H1 (cell line): ENCODE data around the gene DNAJC10. TPM values are rescaled to one million over a fixed set of nuclear protein-coding genes. Genes with fewer than 3 reads are reported as not detected.
A peak's percentile ranks its signal among the peaks of the same experiment; 100 is the strongest.

Source experiments
- CTCF ChIA-PET: fragments of 300-600 bp; sonication (Branson Sonifier 250); formaldehyde crosslinking; loops from one replicate; lab custom pipeline; 2021; ENCODE audit not compliant: partially characterized antibody; lab: Charles Lee
- POLR2A ChIA-PET: fragments of 300-600 bp; sonication (Branson Sonifier 250); formaldehyde crosslinking; loops from one replicate; lab custom pipeline; 2021; ENCODE audit warnings: inconsistent platforms; ENCODE audit not compliant: partially characterized antibody; lab: Charles Lee
- DNase-seq, 2 experiments: peaks; one replicate each; pipeline versions ENCODE4 v3.0.0 to v3.0.0-alpha.2; 2010 to 2022; ENCODE audit warnings: low spot score in 2 of 2, low read depth in 1 of 2, mixed read lengths in 1 of 2
- FAIRE-seq: peaks from 2 replicates; lab custom pipeline; 2011; peaks lifted over from hg19 to GRCh38; lab: Jason Lieb, UNC
- H2AFZ ChIP-seq: 2 replicates; pipeline ENCODE4 v1.8.1; 2012; ENCODE audit warnings: low read length, inconsistent platforms
- H2AK5ac ChIP-seq: 2 replicates; pipeline ENCODE4 v1.6.1; 2013; ENCODE audit warnings: low read depth, low read length
- H2BK120ac ChIP-seq: replicated peaks from 2 replicates; pipeline ENCODE3; 2013; ENCODE audit warnings: low read depth, low read length, inconsistent platforms
- H2BK12ac ChIP-seq: 2 replicates; pipeline ENCODE4 v1.6.1; 2013; ENCODE audit warnings: low read depth, low read length
- H2BK15ac ChIP-seq: 2 replicates; pipeline ENCODE4 v1.6.1; 2013; ENCODE audit warnings: low read length
- H2BK20ac ChIP-seq: 2 replicates; pipeline ENCODE4 v1.6.1; 2013; ENCODE audit warnings: low read length
- H2BK5ac ChIP-seq: 2 replicates; pipeline ENCODE4 v1.6.1; 2013; ENCODE audit warnings: low read depth, low read length
- H3K14ac ChIP-seq: 2 replicates; pipeline ENCODE4 v1.6.1; 2013; ENCODE audit warnings: inconsistent platforms; ENCODE audit not compliant: insufficient read length
- H3K18ac ChIP-seq: 2 replicates; pipeline ENCODE4 v1.6.1; 2013; ENCODE audit warnings: low read length; ENCODE audit errors: extremely low read depth
- H3K23ac ChIP-seq: 2 replicates; pipeline ENCODE4 v1.6.1; 2013; ENCODE audit warnings: inconsistent platforms; ENCODE audit not compliant: insufficient read length
- H3K23me2 ChIP-seq: 2 replicates; pipeline ENCODE4 v1.6.1; 2013; ENCODE audit warnings: low read depth, low read length
- H3K27ac ChIP-seq: 2 replicates; pipeline ENCODE4 v1.6.1; 2011; ENCODE audit warnings: low read depth, low read length, inconsistent platforms
- H3K27me3 ChIP-seq, 4 experiments: replicated peaks in 1 of 4; 1 replicate in 1 of 4; 2 replicates in 3 of 4; pipeline versions ENCODE4 v1.6.1 to v1.8.1; 2011 to 2013; ENCODE audit warnings: low read length in 3 of 4, mild to moderate bottlenecking in 3 of 4, inconsistent platforms in 2 of 4, mixed read lengths in 2 of 4, moderate library complexity in 1 of 4; ENCODE audit not compliant: control insufficient read depth in 3 of 4, insufficient read depth in 3 of 4; ENCODE audit errors: extremely low read depth in 1 of 4
- H3K36me3 ChIP-seq, 4 experiments: 2 replicates each; pipeline versions ENCODE4 v1.6.1 to v1.8.1; 2011 to 2013; ENCODE audit warnings: mild to moderate bottlenecking in 4 of 4, low read length in 3 of 4, moderate library complexity in 2 of 4, control low read depth in 1 of 4, inconsistent platforms in 1 of 4; ENCODE audit not compliant: insufficient read depth in 4 of 4, control insufficient read depth in 2 of 4
- H3K4ac ChIP-seq: replicated peaks from 2 replicates; pipeline ENCODE3; 2013; ENCODE audit warnings: low read length, low read depth, mixed read lengths, inconsistent platforms; ENCODE audit not compliant: insufficient read length
- H3K4me1 ChIP-seq, 4 experiments: replicated peaks in 1 of 4; 1 replicate in 1 of 4; 2 replicates in 3 of 4; pipeline versions ENCODE4 v1.6.1 to v1.8.1; 2011 to 2013; ENCODE audit warnings: low read length in 3 of 4, inconsistent platforms in 2 of 4, mixed read lengths in 1 of 4; ENCODE audit not compliant: insufficient read depth in 4 of 4, control insufficient read depth in 3 of 4
- H3K4me2 ChIP-seq, 2 experiments: 2 replicates each; pipeline versions ENCODE4 v1.6.1 to v1.8.1; 2011 to 2013; ENCODE audit warnings: low read depth in 2 of 2, low read length in 2 of 2, control low read depth in 1 of 2, inconsistent platforms in 1 of 2, mild to moderate bottlenecking in 1 of 2; ENCODE audit not compliant: insufficient read depth in 1 of 2
- H3K4me3 ChIP-seq, 4 experiments: fragments of 200-600, 300-600 bp in 1 of 4; sonication (generic), shearing (Covaris generic), sonication (Bioruptor Twin) in 1 of 4; 2 replicates each; pipeline versions ENCODE4 v1.5.1 to v1.8.1; 2011 to 2016; ENCODE audit warnings: low read length in 4 of 4, low read depth in 3 of 4, control low read depth in 2 of 4, inconsistent platforms in 2 of 4, mild to moderate bottlenecking in 2 of 4, mixed read lengths in 1 of 4, moderate library complexity in 1 of 4; ENCODE audit not compliant: insufficient read depth in 2 of 4; ENCODE audit errors: extremely low read depth in 1 of 4
- H3K56ac ChIP-seq: replicated peaks from 2 replicates; pipeline ENCODE3; 2013; ENCODE audit warnings: low read depth, mild to moderate bottlenecking, mixed read lengths, low read length, inconsistent platforms; ENCODE audit not compliant: insufficient read length
- H3K79me1 ChIP-seq: 2 replicates; pipeline ENCODE4 v1.6.1; 2013; ENCODE audit warnings: low read depth, low read length, control low read depth
- H3K79me2 ChIP-seq, 2 experiments: 2 replicates each; pipeline versions ENCODE4 v1.6.1 to v1.8.1; 2012 to 2013; ENCODE audit warnings: low read length in 2 of 2, mild to moderate bottlenecking in 2 of 2, inconsistent platforms in 1 of 2; ENCODE audit not compliant: insufficient read depth in 2 of 2, control insufficient read depth in 1 of 2
- H3K9ac ChIP-seq, 4 experiments: replicated peaks in 1 of 4; 1 replicate in 1 of 4; 2 replicates in 3 of 4; pipeline versions ENCODE4 v1.6.1 to v1.8.1; 2011 to 2013; ENCODE audit warnings: low read depth in 3 of 4, low read length in 3 of 4, control low read depth in 2 of 4, mild to moderate bottlenecking in 2 of 4, moderate library complexity in 2 of 4, inconsistent platforms in 1 of 4; ENCODE audit errors: extremely low read depth in 1 of 4
- H3K9me3 ChIP-seq, 2 experiments: 2 replicates each; pipeline versions ENCODE4 v1.6.1 to v1.8.1; 2012 to 2013; ENCODE audit warnings: mild to moderate bottlenecking in 2 of 2, moderate library complexity in 2 of 2, control low read depth in 1 of 2, inconsistent platforms in 1 of 2, low read depth in 1 of 2, low read length in 1 of 2, mixed read lengths in 1 of 2; ENCODE audit not compliant: insufficient read depth in 2 of 2
- H4K20me1 ChIP-seq, 2 experiments: replicated peaks in 1 of 2; 2 replicates each; pipeline versions ENCODE3 to v1.8.1; 2011 to 2013; ENCODE audit warnings: inconsistent platforms in 2 of 2, low read length in 2 of 2, mild to moderate bottlenecking in 1 of 2; ENCODE audit not compliant: insufficient read depth in 2 of 2, control insufficient read depth in 1 of 2
- H4K5ac ChIP-seq: 2 replicates; pipeline ENCODE4 v1.6.1; 2013; ENCODE audit warnings: low read length, low read depth, mixed read lengths, inconsistent platforms; ENCODE audit not compliant: insufficient read length
- H4K8ac ChIP-seq: 2 replicates; pipeline ENCODE4 v1.8.0; 2013; ENCODE audit warnings: mild to moderate bottlenecking, moderate library complexity, low read length, inconsistent platforms; ENCODE audit not compliant: insufficient read depth; ENCODE audit errors: extremely low read depth
- H4K91ac ChIP-seq: replicated peaks from 2 replicates; pipeline ENCODE3; 2013; ENCODE audit warnings: low read length, mixed read lengths, inconsistent platforms; ENCODE audit not compliant: insufficient read length
- BACH1 ChIP-seq: IDR thresholded peaks from 2 replicates; pipeline ENCODE4 v1.6.1; 2012; ENCODE audit warnings: low read length, improper control_type of control experiment
- CBX5 ChIP-seq: fragments of 300-800, 300-1000 bp; sonication (generic); IDR thresholded peaks from 2 replicates; pipeline ENCODE4 v1.7.1; 2016; ENCODE audit warnings: antibody characterized with exemption, low read length, low read depth
- E2F6 ChIP-seq: IDR thresholded peaks from 2 replicates; pipeline ENCODE4 v1.6.1; 2012; ENCODE audit warnings: inconsistent platforms
- FOSL1 ChIP-seq: IDR thresholded peaks from 2 replicates; pipeline ENCODE4 v1.6.1; 2011; ENCODE audit warnings: mild to moderate bottlenecking, low read depth, low read length, moderate library complexity; ENCODE audit not compliant: insufficient read depth
- WGBS, 2 experiments: shearing (Covaris generic) in 1 of 2; methylation state at CpG; one replicate each; pipeline versions ENCODE4 v1.1.6 to v1.1.7; 2013 to 2015; ENCODE audit warnings: low lambda C conversion rate in 2 of 2, mixed read lengths in 2 of 2, inconsistent platforms in 1 of 2, low coverage in 1 of 2, missing lambda C conversion rate in 1 of 2; ENCODE audit not compliant: insufficient replicate concordance in 2 of 2, insufficient coverage in 1 of 2, insufficient read length in 1 of 2; ENCODE audit errors: extremely low coverage in 1 of 2, missing lambda C conversion rate in 1 of 2; 5-methylcytosine and 5-hydroxymethylcytosine counted together
- polyA plus RNA-seq, 7 experiments: library from polyadenylated mRNA; depleted of rRNA in 3 of 7; stranded (reverse) in 5 of 7; unstranded in 2 of 7; fragments of >200 nt in 5 of 7; fragments of 200-250 nt in 2 of 7; gene quantifications; 1 replicate in 5 of 7; 2 replicates in 1 of 7; 4 replicates in 1 of 7; pipeline versions ENCODE4 v1.2.1 to v1.2.3, GENCODE V29; 2011 to 2013; ENCODE audit warnings: missing spikeins in 2 of 7, mixed read lengths in 2 of 7
- total RNA-seq: library from RNA; stranded (reverse); fragmentation: NEBNext Ultra II Directional; extraction: Animal tissue kit (Norgen Biotek cat#: 25700); gene quantifications from 2 replicates; pipeline ENCODE4 v1.2.1, GENCODE V29; 2021

Gene DNAJC10
- total and polyA plus RNA-seq, 2 of the 8 experiments (the other 6 are each of a cell fraction or from before 2014, with no cell fraction given), result 23.2 to 121 TPM

DNA sequence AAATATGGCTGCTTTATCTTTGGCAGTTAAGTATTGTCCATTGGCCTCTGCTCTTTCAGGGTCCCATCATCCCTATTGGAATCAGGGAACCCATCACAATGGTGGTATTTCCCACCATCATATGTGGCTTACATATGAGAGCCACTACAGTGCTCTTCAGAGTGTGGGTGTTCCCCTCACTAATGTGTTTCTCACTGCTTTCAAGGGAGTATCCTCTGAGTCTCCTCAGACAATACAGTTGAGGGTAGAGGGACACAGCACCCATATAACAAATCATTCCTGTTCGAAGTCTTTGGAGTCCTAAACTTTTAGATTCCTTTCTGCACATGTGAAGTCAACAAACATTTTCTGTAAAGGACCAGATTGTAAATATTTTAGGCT, 48.8 kb upstream of the DNAJC10 start:
- Histone ChIP-seq H3K27ac (no peak overlapping the region), H4K91ac (no peak overlapping the region), H3K4ac (no peak overlapping the region), H2AK5ac (no peak overlapping the region), H3K23me2 (no peaks in the 10 kb centered on the region), H3K18ac (no peak overlapping the region), H3K36me3 (no peaks in the 10 kb centered on the region), H2BK5ac (no peak overlapping the region), H3K4me2 (no peak overlapping the region), H3K9ac (no peak overlapping the region), H2BK20ac (no peak overlapping the region), H3K9me3 (no peaks in the 10 kb centered on the region), H3K4me3 (no peak overlapping the region), H3K27me3 (no peaks in the 10 kb centered on the region), H2AFZ (peak overlapping the region; percentile 13; the same call in 1 of the 2 replicates), H3K4me1 (no peaks in the 10 kb centered on the region), H3K79me1 (no peaks in the 10 kb centered on the region), H2BK15ac (no peak overlapping the region), H4K8ac (no peak overlapping the region), H3K79me2 (no peaks in the 10 kb centered on the region), H3K56ac (no peak overlapping the region), H4K20me1 (no peaks in the 10 kb centered on the region), H3K23ac (no peak overlapping the region), H2BK12ac (no peak overlapping the region), H4K5ac (no peak overlapping the region), H2BK120ac (no peak overlapping the region), H3K14ac (no peak overlapping the region)
- FAIRE-seq (no peak), DNase-seq (no peak)
- ChIA-PET CTCF (interaction anchor here (0.6 to 2.2 kb wide), 20 partner anchors 9 to 506 kb away, joined by 3 to 11 read pairs (median 5); partner anchors contain the start of gene DNAJC10), POLR2A (interaction anchor here (1.0 kb wide), 1 partner anchor 49 kb away, joined by 3 read pairs; no protein-coding TSS in a partner anchor)
- TF ChIP-seq FOSL1, result no peak
- no peak for TF ChIP-seq E2F6
- no peak for TF ChIP-seq BACH1
- no peak for TF ChIP-seq CBX5
- 92% methylated on average over 1 of the region's 1 CpG; no CpG with 5 or more reads in 1 of the 2 experiments for WGBS, 2 experiments
